K562 (cell line): ENCODE data around the gene SDCCAG8. TPM values are rescaled to one million over a fixed set of nuclear protein-coding genes. Genes with fewer than 3 reads are reported as not detected.

Experiments used
- ATAC-seq: fragments of 200-7000 bp; cut with Tn5 transposase; 3 replicates; pipeline ENCODE4 v1.9.1; 2020; ENCODE audit warnings: moderate library complexity
- BruUV-seq: library from RNA; stranded (reverse); fragments of 400-500 nt; replicated peaks from 2 replicates; lab custom pipeline; 2021; lab: Mats Ljungman, UMichigan
- CTCF ChIA-PET: fragments of 300-600 bp; formaldehyde crosslinking; extraction: SDS; loops from one replicate; lab custom pipeline; 2021; ENCODE audit warnings: low intra/inter-chr PET ratio; lab: Yijun Ruan, JAX
- POLR2A ChIA-PET: fragments of 300-600, 350-650 bp; sonication (Branson Sonifier 250); formaldehyde crosslinking; extraction: SDS; loops from one replicate; lab custom pipeline; 2021; ENCODE audit warnings: antibody characterized with exemption, inconsistent platforms; lab: Yijun Ruan, JAX
- DNase-seq, 4 experiments: peaks; one replicate each; pipeline versions ENCODE4 v3.0.0 to v3.0.0-alpha.2; 2011 to 2018; ENCODE audit warnings: low spot score in 3 of 4, mixed read lengths in 3 of 4; ENCODE audit errors: extremely low read depth in 1 of 4
- FAIRE-seq: peaks from 2 replicates; lab custom pipeline; 2011; peaks lifted over from hg19 to GRCh38; lab: Jason Lieb, UNC
- H2AFZ ChIP-seq: 2 replicates; pipeline ENCODE4 v1.6.0; 2011; ENCODE audit warnings: low read depth, low read length, control low read depth, inconsistent platforms
- H3K27ac ChIP-seq: fragments of 200-600 bp; 3 replicates; pipeline ENCODE4 v1.8.0; 2011; ENCODE audit warnings: low read depth, mild to moderate bottlenecking, control low read depth, inconsistent platforms, low read length, moderate library complexity, mixed read lengths; ENCODE audit errors: extremely low read depth
- H3K27me3 ChIP-seq, 2 experiments: fragments of 300-600 bp in 1 of 2; 2 replicates in 1 of 2; 3 replicates in 1 of 2; pipeline versions ENCODE4 v1.6.0 to v1.8.0; 2011; ENCODE audit warnings: inconsistent platforms in 2 of 2, low read length in 2 of 2, mild to moderate bottlenecking in 1 of 2, mixed read lengths in 1 of 2, moderate library complexity in 1 of 2; ENCODE audit not compliant: control insufficient read depth in 2 of 2, insufficient read depth in 2 of 2
- H3K36me3 ChIP-seq: fragments of 300-600 bp; 3 replicates; pipeline ENCODE4 v1.8.0; 2011; ENCODE audit warnings: mild to moderate bottlenecking, low read length, inconsistent platforms; ENCODE audit not compliant: control insufficient read depth, insufficient read depth
- H3K4me1 ChIP-seq, 2 experiments: fragments of 200-600 bp in 1 of 2; replicated peaks in 1 of 2; 2 replicates in 1 of 2; 3 replicates in 1 of 2; pipeline versions ENCODE4 v1.5.1 to v1.8.0; 2011; ENCODE audit warnings: inconsistent platforms in 2 of 2, low read length in 2 of 2, mild to moderate bottlenecking in 1 of 2, mixed read lengths in 1 of 2, moderate library complexity in 1 of 2; ENCODE audit not compliant: control insufficient read depth in 2 of 2, insufficient read depth in 2 of 2
- H3K4me2 ChIP-seq: 2 replicates; pipeline ENCODE4 v1.6.1; 2011; ENCODE audit warnings: low read length, control low read depth, inconsistent platforms, mixed read lengths; ENCODE audit not compliant: insufficient read depth
- H3K4me3 ChIP-seq: fragments of 200-600 bp; sonication (generic), shearing (Covaris generic); 2 replicates; pipeline ENCODE4 v1.5.1; 2016; ENCODE audit warnings: control low read depth, inconsistent platforms
- H3K79me2 ChIP-seq: fragments of 200-600 bp; 3 replicates; pipeline ENCODE4 v1.8.0; 2011; ENCODE audit warnings: low read length, inconsistent platforms; ENCODE audit not compliant: control insufficient read depth, insufficient read depth
- H3K9ac ChIP-seq, 2 experiments: 2 replicates each; pipeline versions ENCODE4 v1.6.0 to v1.6.1; 2011; ENCODE audit warnings: low read depth in 2 of 2, low read length in 2 of 2, control low read depth in 1 of 2, inconsistent platforms in 1 of 2, mild to moderate bottlenecking in 1 of 2, mixed read lengths in 1 of 2; ENCODE audit not compliant: insufficient read depth in 1 of 2
- H3K9me1 ChIP-seq: one replicate; pipeline ENCODE4 v1.6.0; 2011; ENCODE audit warnings: inconsistent platforms, mild to moderate bottlenecking, low read length, moderate library complexity; ENCODE audit not compliant: control insufficient read depth, insufficient read depth
- H3K9me3 ChIP-seq: replicated peaks from 2 replicates; pipeline ENCODE4 v1.5.1; 2011; ENCODE audit warnings: low read depth, low read length, inconsistent platforms; ENCODE audit not compliant: control insufficient read depth, insufficient read depth
- H4K20me1 ChIP-seq: replicated peaks from 2 replicates; pipeline ENCODE4 v1.6.1; 2011; ENCODE audit warnings: low read length, inconsistent platforms, mixed read lengths; ENCODE audit not compliant: control insufficient read depth, insufficient read depth
- ARNT ChIP-seq, 2 experiments: fragments of 450-650 bp; IDR thresholded peaks; 2 replicates each; pipeline ENCODE4 v1.6.1; 2016; ENCODE audit warnings: mild to moderate bottlenecking in 1 of 2
- ETV6 ChIP-seq, 3 experiments: fragments of 150-350 bp in 1 of 3; sonication (generic) in 1 of 3; formaldehyde crosslinking in 1 of 3; IDR thresholded peaks; 2 replicates each; pipeline versions ENCODE4 v1.6.1 to v1.8.0; 2014 to 2022; ENCODE audit warnings: borderline replicate concordance in 2 of 3, low read depth in 2 of 3, antibody characterized with exemption in 1 of 3, low read length in 1 of 3, mild to moderate bottlenecking in 1 of 3, missing genetic modification reagents in 1 of 3
- MAFF ChIP-seq: IDR thresholded peaks from 2 replicates; pipeline ENCODE4 v1.6.1; 2012; ENCODE audit warnings: low read length, improper control_type of control experiment
- PCBP2 ChIP-seq: fragments of 200-400 bp; formaldehyde crosslinking; IDR thresholded peaks from 2 replicates; pipeline ENCODE4 v1.6.1; 2018; ENCODE audit warnings: low read length, low read depth, mild to moderate bottlenecking, moderate library complexity; ENCODE audit not compliant: poor library complexity, severe bottlenecking
- ZBED1 ChIP-seq: IDR thresholded peaks from 2 replicates; pipeline ENCODE4 v1.6.1; 2014
- ZNF124 ChIP-seq: sonication (generic); formaldehyde crosslinking; IDR thresholded peaks from 2 replicates; pipeline ENCODE4 v1.8.1; 2022; ENCODE audit warnings: missing genetic modification reagents
- ZNF431 ChIP-seq: sonication (generic); formaldehyde crosslinking; IDR thresholded peaks from 2 replicates; pipeline ENCODE4 v1.8.0; 2022; ENCODE audit warnings: mild to moderate bottlenecking, missing genetic modification reagents
- WGBS: fragments of 100-300 bp; shearing (Covaris generic); methylation state at CpG from one replicate; pipeline ENCODE4 v1.1.6; 2016; ENCODE audit warnings: low coverage, mixed read lengths; ENCODE audit not compliant: insufficient coverage; ENCODE audit errors: missing lambda C conversion rate; 5-methylcytosine and 5-hydroxymethylcytosine counted together
- in situ Hi-C: fragments of 300-500 bp; cut with MboI; formaldehyde crosslinking; loops from 4 replicates; pipeline ENCODE4 v1.15.0; 2018; ENCODE audit warnings: inconsistent platforms, mixed read lengths
- intact Hi-C: fragments of 100-400 bp; cut with micrococcal nuclease; formaldehyde crosslinking; loops from 2 replicates; pipeline ENCODE4 v1.14.2; 2022
- polyA plus RNA-seq, 8 experiments: library from polyadenylated mRNA; depleted of rRNA in 4 of 8; stranded (reverse) in 5 of 8; unstranded in 3 of 8; fragments of >200 nt; fragmentation: Nextera tagmentation in 2 of 8; fragmentation: Illumina TruSeq in 1 of 8; extraction: Ambion mirVana in 2 of 8; extraction: Trizol in 1 of 8; gene quantifications; 2 replicates each; pipeline versions ENCODE4 v1.2.1 to v1.2.3, GENCODE V29; 2011 to 2014; ENCODE audit warnings: inconsistent platforms in 1 of 8, missing spikeins in 1 of 8
- total RNA-seq, 7 experiments: library from RNA; depleted of rRNA in 6 of 7; stranded (reverse); fragments of >200 nt in 6 of 7; fragmentation: Illumina TruSeq in 2 of 7; extraction: Trizol in 2 of 7; gene quantifications; 2 replicates each; pipeline versions ENCODE4 v1.2.1 to v1.2.3, GENCODE V29; 2011 to 2021; ENCODE audit warnings: low replicate concordance in 1 of 7

SDCCAG8 gene
- total and polyA plus RNA-seq, 9 of the 15 experiments (the other 6 are each of a cell fraction or from before 2014, with no cell fraction given) = 17.9 to 36.7 (median 25.4) TPM

DNA sequence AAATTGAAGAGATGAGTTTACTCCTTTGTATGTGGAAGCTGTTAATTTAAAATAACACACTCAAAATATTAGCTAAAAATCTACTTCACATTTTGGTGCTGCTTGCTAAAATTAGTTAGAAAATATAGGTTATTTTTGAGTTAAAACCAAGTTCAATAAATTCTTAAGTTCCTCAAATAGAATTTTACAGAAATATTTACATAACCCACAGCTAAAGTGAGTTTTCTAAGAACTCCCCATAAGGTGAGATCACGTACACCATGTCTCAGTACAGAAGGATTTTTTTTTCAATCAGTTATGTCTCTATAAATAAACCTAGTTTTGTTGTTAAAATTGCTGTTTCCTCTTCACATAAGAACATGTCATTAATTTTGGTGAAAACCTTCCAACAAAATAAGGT, 108.0 kb downstream of the SDCCAG8 start:
- H3K4me2 ChIP-seq = no peak overlapping the region
- H3K27me3 ChIP-seq = no peaks in the 10 kb centered on the region
- WGBS = 71% methylated on average over 1 of the region's 1 CpG
- no peak for FAIRE-seq
- no peaks in the 10 kb centered on the region for H3K9me1 ChIP-seq
- ATAC-seq = no peak
- no peak overlapping the region for H3K9ac ChIP-seq
- H3K79me2 ChIP-seq = no peaks in the 10 kb centered on the region
- no peaks in the 10 kb centered on the region for H3K4me1 ChIP-seq
- in situ Hi-C loops (no loop called here), intact Hi-C loops (no loop called here)
- DNase-seq = no peak
- ChIA-PET CTCF (no interaction called here), POLR2A (interaction anchor here (0.8 kb wide), 1 partner anchor 10 kb away, joined by 3 read pairs; no protein-coding TSS in a partner anchor)
- TF ChIP-seq ARNT (IDR thresholded peaks at IDR 0.05) (no peak), ZNF431 (no peak), ZNF124 (no peak), ETV6 (IDR thresholded peaks at IDR 0.05; ENCODE audit: borderline replicate concordance in 1 of 2, low read depth in 2 of 2, low read length in 1 of 2) (no peak), ETV6 (CRISPR knock-in tag; IDR thresholded peaks at IDR 0.05; ENCODE audit: borderline replicate concordance) (no peak), PCBP2 (no peak), MAFF (no peak), ZBED1 (no peak)
- no TSS peak for BruUV-seq
- no peak overlapping the region for H2AFZ ChIP-seq
- H4K20me1 ChIP-seq = no peaks in the 10 kb centered on the region
- no peak overlapping the region for H3K4me3 ChIP-seq
- H3K9me3 ChIP-seq = no peaks in the 10 kb centered on the region
- no peaks in the 10 kb centered on the region for H3K36me3 ChIP-seq
- no peak overlapping the region for H3K27ac ChIP-seq
